OCI-LY1 (cell line): ENCODE data around the gene VTCN1.

ENCODE experiments used
- H2AFZ ChIP-seq: fragments of 200-600 bp; sonication (generic), shearing (Covaris generic); 2 replicates; pipeline ENCODE4 v1.6.0; 2014; ENCODE audit warnings: antibody characterized with exemption, mild to moderate bottlenecking, low read length
- H3F3A ChIP-seq: fragments of 200-600 bp; sonication (generic), shearing (Covaris generic); 2 replicates; pipeline ENCODE4 v1.6.0; 2014; ENCODE audit warnings: mild to moderate bottlenecking, antibody characterized with exemption, low read length, moderate library complexity; ENCODE audit not compliant: insufficient read depth
- H3K27ac ChIP-seq: fragments of 200-600 bp; sonication (generic); 2 replicates; pipeline ENCODE4 v1.5.1; 2014; ENCODE audit warnings: low read length, mixed run types, mild to moderate bottlenecking, low read depth; ENCODE audit not compliant: poor library complexity, severe bottlenecking
- H3K27me3 ChIP-seq: fragments of 200-600 bp; sonication (generic); 2 replicates; pipeline ENCODE4 v1.6.0; 2014; ENCODE audit warnings: antibody characterized with exemption, mild to moderate bottlenecking, low read length, moderate library complexity; ENCODE audit not compliant: insufficient read depth
- H3K36me3 ChIP-seq: fragments of 200-600 bp; sonication (generic); 2 replicates; pipeline ENCODE4 v1.6.1; 2014; ENCODE audit warnings: mild to moderate bottlenecking, antibody characterized with exemption, low read length, moderate library complexity, mixed read lengths; ENCODE audit not compliant: insufficient read depth
- H3K4me1 ChIP-seq: fragments of 200-600 bp; sonication (generic); 2 replicates; pipeline ENCODE4 v1.5.1; 2014; ENCODE audit warnings: mild to moderate bottlenecking, low read length, moderate library complexity; ENCODE audit not compliant: insufficient read depth, severe bottlenecking
- H3K4me2 ChIP-seq: fragments of 200-600 bp; sonication (generic), shearing (Covaris generic); 2 replicates; pipeline ENCODE4 v1.6.1; 2014; ENCODE audit warnings: low read length
- H3K4me3 ChIP-seq: fragments of 200-600 bp; sonication (generic); 2 replicates; pipeline ENCODE4 v1.5.1; 2014; ENCODE audit warnings: low read length, low read depth, mild to moderate bottlenecking, mixed read lengths; ENCODE audit not compliant: poor library complexity, severe bottlenecking
- H3K79me2 ChIP-seq: fragments of 200-600 bp; shearing (Covaris generic); 2 replicates; pipeline ENCODE4 v1.6.1; 2016; ENCODE audit warnings: mixed run types, low read length, mixed read lengths; ENCODE audit not compliant: insufficient read depth
- H3K9ac ChIP-seq: fragments of 200-600 bp; sonication (generic), shearing (Covaris generic); 2 replicates; pipeline ENCODE4 v1.6.1; 2014; ENCODE audit warnings: mild to moderate bottlenecking, low read length, mixed read lengths
- H3K9me2 ChIP-seq: fragments of 200-600 bp; sonication (generic), shearing (Covaris generic); 2 replicates; pipeline ENCODE4 v1.6.1; 2014; ENCODE audit warnings: low read depth, mild to moderate bottlenecking, low read length, mixed read lengths
- H3K9me3 ChIP-seq: fragments of 200-600 bp; shearing (Covaris generic); 2 replicates; pipeline ENCODE4 v1.6.1; 2014; ENCODE audit warnings: low read length, mixed read lengths
- H4K20me1 ChIP-seq: fragments of 200-600 bp; sonication (generic), shearing (Covaris generic); 2 replicates; pipeline ENCODE4 v1.6.0; 2016; ENCODE audit warnings: mild to moderate bottlenecking, low read length; ENCODE audit not compliant: insufficient read depth
- CTCF ChIP-seq: fragments of 200-600 bp; sonication (generic), shearing (Covaris generic); IDR thresholded peaks from 2 replicates; pipeline ENCODE4 v1.5.1; 2017; ENCODE audit warnings: mild to moderate bottlenecking, antibody characterized with exemption, low read length, moderate library complexity, mixed read lengths
- EZH2 ChIP-seq: fragments of 200-600 bp; sonication (generic), shearing (Covaris generic); IDR thresholded peaks from 2 replicates; pipeline ENCODE4 v1.8.0; 2017; ENCODE audit warnings: borderline replicate concordance, mixed run types, mild to moderate bottlenecking, antibody characterized with exemption, low read length, moderate library complexity, mixed read lengths

Gene VTCN1

GRCh38 chr1:117237726-117238381 lies 27.1 kb upstream of the VTCN1 start:
- H3K4me2 ChIP-seq: no peak overlapping the region
- no peaks in the 10 kb centered on the region for H3K79me2 ChIP-seq
- H3K27me3 ChIP-seq: no peaks in the 10 kb centered on the region
- H4K20me1 ChIP-seq: no peaks in the 10 kb centered on the region
- no peaks in the 10 kb centered on the region for H3F3A ChIP-seq
- no peak overlapping the region for H3K9ac ChIP-seq
- no peaks in the 10 kb centered on the region for H3K36me3 ChIP-seq
- H3K9me2 ChIP-seq: no peaks in the 10 kb centered on the region
- H2AFZ ChIP-seq: no peak overlapping the region
- TF ChIP-seq CTCF (no peak), EZH2 (no peak)
- H3K9me3 ChIP-seq: no peaks in the 10 kb centered on the region
- H3K4me3 ChIP-seq: no peak overlapping the region
- H3K27ac ChIP-seq: no peak overlapping the region
- no peaks in the 10 kb centered on the region for H3K4me1 ChIP-seq

- Histone ChIP-seq H3K9me2 (no peaks in the 10 kb centered on the region), H3K9ac (no peak overlapping the region), H3F3A (no peaks in the 10 kb centered on the region), H3K36me3 (no peaks in the 10 kb centered on the region), H3K27me3 (no peaks in the 10 kb centered on the region), H3K9me3 (no peaks in the 10 kb centered on the region), H4K20me1 (no peaks in the 10 kb centered on the region), H3K4me2 (no peak overlapping the region), H3K79me2 (no peaks in the 10 kb centered on the region), H3K4me3 (no peak overlapping the region), H3K4me1 (no peaks in the 10 kb centered on the region), H2AFZ (no peak overlapping the region), H3K27ac (no peak overlapping the region)
- TF ChIP-seq EZH2: no peak
Observed at GRCh38 chr1:117235863-117236465, 25.2 kb upstream of the VTCN1 start.

- no peaks in the 10 kb centered on the region for H3K4me1 ChIP-seq
- H3K9me2 ChIP-seq: no peaks in the 10 kb centered on the region
- no peak for TF ChIP-seq CTCF
- no peak for TF ChIP-seq EZH2
- no peaks in the 10 kb centered on the region for H3K9me3 ChIP-seq
- H3K36me3 ChIP-seq: no peaks in the 10 kb centered on the region
- no peak overlapping the region for H3K4me3 ChIP-seq
- H2AFZ ChIP-seq: no peak overlapping the region
- H3K27me3 ChIP-seq: no peaks in the 10 kb centered on the region
- H3K79me2 ChIP-seq: no peaks in the 10 kb centered on the region
- H3K9ac ChIP-seq: no peak overlapping the region
- H3K4me2 ChIP-seq: no peak overlapping the region
- H3K27ac ChIP-seq: no peak overlapping the region
- no peaks in the 10 kb centered on the region for H3F3A ChIP-seq
- no peaks in the 10 kb centered on the region for H4K20me1 ChIP-seq
Observed at GRCh38 chr1:117232531-117232930, 21.8 kb upstream of the VTCN1 start.
